ENCODE data around the gene COPG2.
"Not testable (repeated sequence)": the region's sequence is repeated elsewhere in the genome, so short reads cannot be mapped to it uniquely, and the experiment has no call there.

The COPG2 gene

DNA sequence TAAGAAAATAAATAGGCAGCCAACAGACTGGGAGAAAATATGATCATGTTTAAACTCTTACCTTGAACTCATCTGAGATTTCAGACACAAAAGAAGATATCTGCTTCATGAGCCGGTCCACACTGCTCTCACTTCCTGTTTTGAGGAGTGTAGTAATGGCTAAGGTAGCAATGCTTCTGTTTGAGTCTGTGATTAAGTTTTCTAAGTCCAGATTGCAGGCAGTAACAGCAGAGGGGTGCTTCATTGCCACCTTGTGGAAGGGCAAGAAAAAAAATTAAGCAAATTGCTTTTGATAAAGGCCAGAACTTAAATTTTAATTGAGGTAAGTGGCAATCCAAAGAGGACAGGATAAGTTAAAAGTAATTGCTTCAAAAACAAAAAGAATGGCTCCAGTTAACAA is 107.6 kb downstream of the COPG2 start:
- no peak for DNase-seq (ENCODE audit: low read depth)

DNA sequence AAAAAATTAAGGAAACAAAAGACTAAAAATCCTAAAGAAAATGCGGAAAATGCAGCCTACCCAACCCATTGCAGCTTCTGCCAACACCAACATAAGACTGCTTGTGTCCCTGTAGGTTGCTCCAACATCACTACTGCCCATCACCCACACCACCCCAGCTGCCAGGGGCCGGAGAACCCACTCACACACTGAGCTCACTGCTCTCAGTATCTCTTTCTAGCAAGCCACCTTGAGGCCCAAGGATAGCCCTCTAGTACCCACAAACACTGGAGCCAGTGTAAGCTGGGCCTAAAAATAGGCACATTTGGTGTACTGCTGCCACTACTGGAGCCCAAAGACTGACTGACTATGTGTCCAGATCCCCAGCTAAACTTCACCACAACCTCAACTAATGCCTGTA is 109.4 kb downstream of the COPG2 start:
- DNase-seq (ENCODE audit: low read depth): no peak

DNA sequence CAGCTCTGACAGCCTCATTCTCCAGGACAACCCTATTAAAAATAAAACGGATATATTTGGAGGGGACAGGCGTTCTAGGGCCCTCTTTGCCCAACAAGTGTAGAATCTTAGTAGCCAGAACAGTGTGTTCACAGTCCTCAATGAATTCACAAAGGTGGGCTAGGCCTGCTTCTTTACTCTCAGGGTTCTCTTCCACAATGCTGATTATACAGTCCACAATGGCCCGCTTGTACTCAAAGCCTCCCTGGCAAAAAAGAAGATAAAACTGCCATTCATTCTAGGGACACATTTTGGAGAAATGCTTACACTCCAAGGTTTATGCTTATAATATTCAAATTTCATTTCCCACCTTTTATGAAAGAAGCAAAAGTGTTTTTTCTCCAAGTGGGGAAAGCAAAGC is 114.1 kb downstream of the COPG2 start:
- DNase-seq (ENCODE audit: low read depth): no peak

GRCh38 chr7:130553398-130554029 is 115.0 kb downstream of the COPG2 start:
- no peak for DNase-seq (ENCODE audit: low read depth)

DNA sequence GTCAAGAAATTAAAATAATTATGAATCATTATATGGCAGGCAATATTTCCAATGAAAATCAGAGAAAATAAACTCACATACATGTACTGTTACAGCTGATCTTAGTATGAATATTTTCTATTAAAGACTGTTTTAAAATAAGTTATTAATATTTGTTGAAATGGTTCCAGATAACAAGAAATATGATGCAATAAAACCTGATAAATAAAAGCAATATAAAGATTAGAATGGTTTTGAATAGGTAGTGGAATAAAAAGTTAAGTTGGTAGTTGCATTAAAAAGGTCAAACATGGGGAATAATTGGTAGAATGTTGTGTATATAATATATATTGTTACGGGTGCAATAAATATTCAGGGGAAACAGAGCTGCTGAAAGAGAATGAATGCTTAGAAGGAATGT is 124.2 kb downstream of the COPG2 start:
- DNase-seq (ENCODE audit: low read depth): no peak

- no peak for DNase-seq (ENCODE audit: low read depth)
Measured at GRCh38 chr7:130543487-130544010, 125.0 kb downstream of the COPG2 start.

GRCh38 chr7:130542297-130542696 is 126.3 kb downstream of the COPG2 start:
- DNase-seq (ENCODE audit: low read depth): not testable (repeated sequence)

- not testable (repeated sequence) for DNase-seq (ENCODE audit: low read depth)
Measured at GRCh38 chr7:130541287-130541686, 127.3 kb downstream of the COPG2 start.

DNA sequence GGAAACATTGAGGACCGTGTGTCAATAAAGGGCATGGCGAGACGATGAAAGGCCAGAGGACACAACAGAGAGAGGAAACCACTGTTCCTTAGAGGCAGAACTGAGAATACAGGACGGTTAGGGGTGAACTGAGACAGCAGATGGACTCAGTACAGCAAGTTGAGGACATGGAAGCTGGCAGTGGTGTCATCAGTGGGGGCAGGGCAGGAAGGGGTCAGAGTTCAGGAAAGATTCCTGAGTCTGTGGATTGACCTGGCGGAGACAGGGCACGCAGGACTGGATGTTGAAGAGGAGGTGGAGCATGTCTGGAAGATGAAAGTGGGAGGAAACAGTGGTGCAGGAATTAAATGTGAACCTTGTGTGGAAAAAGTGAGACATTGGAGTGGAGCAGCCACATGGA is 130.7 kb downstream of the COPG2 start:
- not testable (repeated sequence) for DNase-seq (ENCODE audit: low read depth)

GRCh38 chr7:130529417-130529816 is 139.1 kb downstream of the COPG2 start:
- DNase-seq (ENCODE audit: low read depth): no peak

DNA sequence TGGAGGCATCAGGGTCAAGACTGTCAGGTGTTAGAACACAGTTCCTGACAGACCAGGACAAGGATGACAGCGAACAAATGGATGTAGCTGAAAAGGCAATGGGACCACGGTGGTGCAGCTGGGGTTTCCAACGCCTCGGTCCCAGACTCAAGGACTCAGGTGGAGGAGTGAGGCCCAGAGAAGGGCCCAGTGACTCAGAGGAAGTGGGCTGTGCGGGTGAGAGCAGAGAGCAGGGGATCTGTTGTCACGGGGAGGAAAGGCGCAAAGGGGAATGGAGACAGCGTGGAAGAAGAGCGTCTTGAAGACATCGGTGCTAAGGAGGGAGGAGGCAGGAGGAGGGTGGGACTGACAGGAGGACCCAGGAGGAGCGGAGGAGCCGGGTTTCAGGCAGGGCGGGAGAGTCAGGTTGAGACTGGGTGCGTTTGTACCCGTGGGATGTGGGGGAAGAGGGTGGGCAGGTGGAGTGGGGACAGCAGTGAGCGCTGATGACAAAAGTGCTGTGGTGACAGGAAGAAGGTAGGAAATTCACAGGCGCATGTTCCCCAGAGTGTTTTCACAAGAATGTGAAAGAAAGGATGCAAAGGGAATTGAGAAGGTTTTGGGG is 140.7 kb downstream of the COPG2 start:
- not testable (repeated sequence) for DNase-seq (ENCODE audit: low read depth)

DNA sequence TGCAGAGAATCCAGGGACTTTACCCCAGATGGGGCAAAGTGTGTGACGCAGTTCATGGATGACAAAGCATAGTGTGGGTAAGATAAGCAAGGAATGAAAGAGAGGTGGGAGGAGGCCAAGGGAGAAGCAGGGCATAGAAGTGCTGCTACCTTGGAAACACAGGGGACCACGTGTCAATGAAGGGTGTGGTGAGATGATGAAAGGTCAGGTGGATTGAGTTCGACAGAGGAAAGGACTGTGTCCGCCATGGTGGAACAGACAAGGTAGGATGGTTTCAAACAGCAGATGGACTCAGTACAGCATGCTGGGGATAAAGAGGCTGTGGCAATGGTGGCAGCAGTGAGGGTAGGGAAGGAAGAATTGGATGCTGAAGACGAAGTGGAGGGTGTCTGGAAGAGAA is 143.9 kb downstream of the COPG2 start:
- DNase-seq (ENCODE audit: low read depth): no peak

DNA sequence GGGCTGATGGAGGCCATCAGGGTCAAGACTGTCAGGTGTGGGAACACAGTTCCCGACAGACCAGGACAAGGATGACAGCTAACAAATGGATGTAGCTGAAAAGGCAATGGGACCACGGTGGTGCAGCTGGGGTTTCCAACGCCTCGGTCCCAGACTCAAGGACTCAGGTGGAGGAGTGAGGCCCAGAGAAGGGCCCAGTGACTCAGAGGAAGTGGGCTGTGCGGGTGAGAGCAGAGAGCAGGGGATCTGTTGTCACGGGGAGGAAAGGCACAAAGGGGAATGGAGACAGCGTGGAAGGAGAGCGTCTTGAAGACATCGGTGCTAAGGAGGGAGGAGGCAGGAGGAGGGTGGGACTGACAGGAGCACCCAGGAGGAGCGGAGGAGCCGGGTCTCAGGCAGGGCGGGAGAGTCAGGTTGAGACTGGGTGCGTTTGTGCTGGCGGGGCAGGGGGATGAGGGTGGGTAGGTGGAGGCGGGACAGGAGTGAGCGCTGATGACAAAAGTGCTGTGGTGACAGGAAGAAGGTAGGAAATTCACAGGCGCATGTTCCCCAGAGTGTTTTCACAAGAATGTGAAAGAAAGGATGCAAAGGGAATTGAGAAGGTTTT is 144.9 kb downstream of the COPG2 start:
- not testable (repeated sequence) for DNase-seq (ENCODE audit: low read depth)

DNA sequence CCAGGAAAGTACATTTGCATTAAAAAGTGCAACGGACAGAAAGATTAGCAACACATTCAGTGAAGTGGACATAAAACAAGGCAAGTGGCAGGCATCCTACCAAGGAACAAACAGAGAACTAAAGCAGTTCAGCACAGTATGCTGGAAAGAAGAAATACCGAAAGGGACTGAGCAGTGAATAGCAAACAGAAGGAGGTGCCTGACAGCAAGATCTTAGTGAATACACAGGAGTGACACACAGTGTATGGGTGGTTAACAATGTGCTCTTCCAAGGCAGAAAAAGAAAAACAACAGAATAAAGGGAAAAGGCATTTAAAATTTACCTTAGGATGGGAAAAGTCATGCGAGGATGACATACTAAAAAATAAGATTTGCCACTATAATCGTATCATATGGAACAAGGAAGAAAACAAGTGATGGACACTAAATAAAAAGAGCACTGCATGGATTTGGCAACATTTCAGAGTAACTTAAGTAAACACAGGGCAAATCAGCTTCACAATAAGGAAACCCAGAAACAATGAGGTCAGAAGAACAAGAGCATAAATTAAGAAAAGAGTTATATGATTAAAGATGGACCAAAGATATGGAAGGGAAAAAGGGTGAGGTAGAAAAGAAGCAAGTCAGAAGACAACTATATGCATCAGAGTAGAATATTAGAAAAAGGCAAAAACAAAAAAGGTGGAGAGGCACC is 147.1 kb downstream of the COPG2 start:
- no peak for DNase-seq (ENCODE audit: low read depth)

DNA sequence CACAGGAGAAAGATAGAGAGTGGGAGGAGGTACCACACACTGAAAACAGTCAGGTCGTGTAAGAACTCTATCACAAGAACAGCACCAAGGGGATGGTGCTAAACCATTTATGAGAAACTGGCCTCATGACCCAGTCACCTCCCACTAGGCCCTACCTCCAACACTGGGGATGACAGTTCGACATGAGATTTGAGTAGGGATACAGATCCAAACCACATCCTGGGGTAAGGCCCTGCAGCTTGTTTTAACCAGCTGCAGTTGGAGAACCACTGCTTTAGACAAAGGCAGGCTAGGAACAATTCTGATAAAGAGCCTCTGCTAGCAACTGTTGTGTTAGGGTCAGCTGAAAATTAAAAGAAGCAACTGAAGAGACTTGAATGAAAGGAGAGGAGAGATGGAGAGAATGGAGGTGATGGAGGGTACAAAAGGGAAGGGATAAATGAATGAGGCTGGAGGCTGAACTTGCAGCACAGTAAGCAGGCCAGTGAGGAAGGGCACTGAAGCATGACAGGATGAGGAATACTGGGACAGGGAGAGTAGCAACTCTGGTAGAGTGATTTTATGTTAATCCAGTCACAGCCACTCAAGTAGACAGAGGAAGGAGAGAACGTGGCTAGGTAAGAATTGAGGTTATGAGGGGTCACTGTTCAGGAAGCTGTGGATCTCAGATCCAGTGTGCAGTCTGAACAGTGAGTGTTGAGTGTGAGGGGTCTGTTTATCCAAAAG is 153.1 kb downstream of the COPG2 start:
- no peak for DNase-seq (ENCODE audit: low read depth)

DNA sequence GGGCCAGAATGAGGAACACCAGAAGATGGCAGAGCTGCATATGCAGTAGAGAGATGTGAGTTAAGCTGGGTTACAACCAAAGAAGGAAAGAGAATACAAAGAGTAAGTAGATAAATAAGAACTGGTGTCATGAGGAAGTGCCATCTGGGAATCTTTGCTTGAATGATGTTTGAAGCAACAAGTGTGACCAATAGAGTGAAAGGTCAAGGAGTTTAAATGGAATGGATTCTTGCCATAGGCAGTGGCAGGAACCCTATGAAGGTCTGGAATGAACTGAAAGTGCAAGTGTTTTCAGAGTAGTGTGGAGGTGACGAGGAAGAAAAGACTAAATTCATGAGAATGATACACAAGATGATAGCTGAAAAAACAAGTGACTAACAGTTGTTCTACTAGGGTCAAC is 155.1 kb downstream of the COPG2 start:
- no peak for DNase-seq (ENCODE audit: low read depth)

DNA sequence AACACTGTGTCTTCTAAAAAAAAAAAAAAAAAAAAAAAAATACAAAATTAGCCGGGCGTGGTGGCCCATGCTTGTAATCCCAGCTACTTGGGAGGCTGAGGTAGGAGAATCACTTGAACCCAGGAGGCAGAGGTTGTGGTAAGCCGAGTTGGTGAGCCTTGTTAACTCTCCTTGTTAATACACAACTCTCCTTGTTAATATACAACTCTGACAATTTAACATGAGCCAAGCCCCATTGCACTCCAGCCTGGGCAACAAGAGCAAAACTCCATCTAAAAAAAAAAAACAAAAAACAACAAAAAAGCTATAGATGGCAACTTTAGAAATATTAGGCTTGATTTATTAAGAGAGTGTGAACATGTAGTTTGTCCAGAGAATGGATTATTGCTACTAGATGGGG is 156.5 kb downstream of the COPG2 start:
- not testable (repeated sequence) for DNase-seq (ENCODE audit: low read depth)

GRCh38 chr7:130506358-130506757 is 162.2 kb downstream of the COPG2 start:
- DNase-seq (ENCODE audit: low read depth): no peak

DNA sequence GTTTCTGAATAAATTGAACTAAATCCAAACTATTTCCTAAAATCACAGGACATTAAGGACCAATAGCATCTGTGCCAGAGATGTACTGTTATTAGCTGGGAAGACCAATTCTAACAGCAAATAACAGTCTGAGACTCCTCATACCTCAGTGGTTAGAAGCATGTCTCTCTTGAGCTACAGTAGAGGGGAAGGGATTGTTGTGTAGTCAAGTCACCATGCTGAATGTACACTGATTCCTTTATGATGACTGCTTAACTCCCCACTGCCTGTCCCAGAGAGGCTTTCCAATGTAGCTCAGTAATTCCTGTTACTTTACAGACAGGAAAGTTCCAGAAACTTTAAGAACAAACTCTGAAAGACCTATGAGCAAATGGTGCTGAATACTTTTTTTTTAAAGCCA is 162.8 kb downstream of the COPG2 start:
- DNase-seq (ENCODE audit: low read depth): no peak

DNA sequence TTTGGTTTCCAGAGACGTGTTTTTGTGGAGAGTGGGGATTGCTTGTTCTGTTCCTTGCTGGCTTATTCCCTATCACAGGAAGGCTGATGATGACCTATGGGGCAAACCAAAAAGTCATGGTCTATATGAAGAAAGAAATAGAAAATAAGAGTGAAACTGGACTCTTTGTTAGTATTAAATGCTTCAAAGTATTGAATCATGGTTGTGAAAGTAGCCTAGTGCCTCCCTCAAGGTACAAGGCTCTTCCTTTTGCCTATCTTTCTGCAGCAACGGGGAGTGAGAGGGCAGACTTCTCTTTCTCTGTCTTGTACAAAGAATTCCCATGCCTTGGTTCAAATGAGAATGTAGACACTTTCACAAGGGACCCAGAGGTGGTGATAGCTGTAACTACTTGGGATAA is 167.6 kb downstream of the COPG2 start:
- no peak for DNase-seq (ENCODE audit: low read depth)

- no peak for DNase-seq (ENCODE audit: low read depth)
Measured at GRCh38 chr7:130500463-130500862, 168.1 kb downstream of the COPG2 start.

DNA sequence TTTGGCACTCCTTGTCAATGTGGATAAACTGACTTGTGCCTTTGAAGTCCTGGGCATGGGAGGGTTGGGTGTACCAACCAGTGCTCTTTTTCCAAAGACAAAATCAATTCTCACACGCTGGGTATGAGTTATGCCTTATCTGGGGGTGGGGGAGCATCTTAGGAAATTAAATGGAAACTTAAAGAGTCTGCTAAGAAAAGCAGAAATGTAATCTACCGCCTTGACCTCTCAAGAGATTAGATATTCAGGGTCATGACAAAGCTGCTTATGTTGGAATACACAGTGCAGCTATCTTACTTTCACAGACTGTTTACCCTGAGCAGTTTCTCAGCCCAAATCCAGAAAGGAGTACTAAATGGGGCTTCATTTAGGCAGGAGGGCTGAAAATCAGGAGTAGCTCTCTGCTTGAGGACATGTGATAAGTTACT is 174.1 kb downstream of the COPG2 start:
- no peak for DNase-seq (ENCODE audit: low read depth)
